HG03095 (cell line): ENCODE data around the gene TRPV4.
"Not testable (repeated sequence)": the region's sequence is repeated elsewhere in the genome, so short reads cannot be mapped to it uniquely, and the experiment has no call there.

Experiments
- ATAC-seq: cut with Tn5 transposase; IDR thresholded peaks from one replicate; pipeline ENCODE4 v1.9.1; 2021; ENCODE audit warnings: moderate library complexity; ENCODE audit not compliant: unreplicated experiment

Gene TRPV4

GRCh38 chr12:109861689-109862314 lies 28.6 kb upstream of the TRPV4 start:
- ATAC-seq: no peak

GRCh38 chr12:109860977-109861376 lies 27.8 kb upstream of the TRPV4 start:
- no peak for ATAC-seq

GRCh38 chr12:109858764-109859163 lies 25.6 kb upstream of the TRPV4 start:
- no peak for ATAC-seq

GRCh38 chr12:109857715-109858114 lies 24.5 kb upstream of the TRPV4 start:
- no peak for ATAC-seq

- no peak for ATAC-seq
These were observed 22.2 kb upstream of the TRPV4 start for GRCh38 chr12:109855377-109855776.

GRCh38 chr12:109850518-109850917 lies 17.3 kb upstream of the TRPV4 start:
- ATAC-seq: not testable (repeated sequence)

GRCh38 chr12:109847142-109847735 lies 14.0 kb upstream of the TRPV4 start:
- ATAC-seq: no peak

GRCh38 chr12:109845824-109846205 lies 12.6 kb upstream of the TRPV4 start:
- ATAC-seq: no peak

- ATAC-seq: peak; percentile 70
These were observed 12.0 kb upstream of the TRPV4 start for GRCh38 chr12:109844983-109845823.

GRCh38 chr12:109844091-109844490 lies 10.9 kb upstream of the TRPV4 start:
- ATAC-seq: no peak

- no peak for ATAC-seq
These were observed 8.8 kb upstream of the TRPV4 start for GRCh38 chr12:109842021-109842420.

- ATAC-seq: no peak
These were observed 8.2 kb upstream of the TRPV4 start for GRCh38 chr12:109841356-109841755.

- ATAC-seq: no peak
These were observed 7.3 kb upstream of the TRPV4 start for GRCh38 chr12:109840305-109841074.

GRCh38 chr12:109839444-109839843 lies 6.2 kb upstream of the TRPV4 start:
- ATAC-seq: no peak

- ATAC-seq: no peak
These were observed 3.7 kb upstream of the TRPV4 start for GRCh38 chr12:109836916-109837315.

GRCh38 chr12:109835827-109836226 lies 2.6 kb upstream of the TRPV4 start:
- ATAC-seq: no peak

- no peak for ATAC-seq
These were observed 474 bp downstream of the TRPV4 start for GRCh38 chr12:109832541-109833306.

- no peak for ATAC-seq
These were observed 1.3 kb downstream of the TRPV4 start for GRCh38 chr12:109831929-109832328.

GRCh38 chr12:109831365-109831764 lies 1.8 kb downstream of the TRPV4 start:
- no peak for ATAC-seq

GRCh38 chr12:109830718-109831117 lies 2.5 kb downstream of the TRPV4 start:
- ATAC-seq: no peak

GRCh38 chr12:109830267-109830666 lies 2.9 kb downstream of the TRPV4 start:
- ATAC-seq: no peak
